ENCODE data around the gene LCN10. TPM values are rescaled to one million over a fixed set of nuclear protein-coding genes. Genes with fewer than 3 reads are reported as not detected.

The LCN10 gene
- total and polyA plus RNA-seq, 2 of the 13 experiments (the other 11 are each of a cell fraction or from before 2014, with no cell fraction given), result 0.53 to 0.61 TPM

- ChIA-PET CTCF (ENCODE audit: low intra/inter-chr PET ratio, low total read pairs) (no interaction called here), POLR2A (no interaction called here)
- no peak for DNase-seq (ENCODE audit: low spot score)
- Histone ChIP-seq H3K4me3 (replicated peaks in 1 of 3; ENCODE audit: insufficient read depth in 1 of 3, low read depth in 2 of 3, low read length in 3 of 3) (no peak overlapping the region), H3K79me2 (ENCODE audit: insufficient read depth, low read length) (no peaks in the 10 kb centered on the region), H4K20me1 (ENCODE audit: insufficient read depth, low read length) (no peaks in the 10 kb centered on the region), H3K27me3 (ENCODE audit: control insufficient read depth in 1 of 2, insufficient read depth in 2 of 2, low read length in 2 of 2) (peaks cover 25 to 66% of the 10 kb centered on the region in 2 experiments; a peak in 4 of 5 replicates), H3K4me2 (ENCODE audit: low read depth, low read length) (no peak overlapping the region), H3K9me3 (ENCODE audit: low read length) (peaks cover 15% of the 10 kb centered on the region), H2AFZ (ENCODE audit: low read length) (no peak overlapping the region), H3K27ac (ENCODE audit: extremely low read length, insufficient read depth, low read length) (no peak overlapping the region), H3K36me3 (replicated peaks in 1 of 2; ENCODE audit: control insufficient read depth in 1 of 2, insufficient read depth in 2 of 2, low read length in 2 of 2) (no peaks in the 10 kb centered on the region), H3K4me1 (ENCODE audit: insufficient read depth, low read length) (peaks cover 2% of the 10 kb centered on the region; the same call in 1 of the 2 replicates), H3K9ac (ENCODE audit: insufficient read depth, low read depth, low read length) (no peak overlapping the region)
- in situ Hi-C loops (cut with HindIII; ENCODE audit: extremely low pct_ligation_motif_present, low pct_unique_long_range_greater_than_20kb), result no loop called here
- 20% methylated on average over 10 of the region's 21 CpGs for WGBS (ENCODE audit: low lambda C conversion rate)
- ATAC-seq, result no peak
- intact Hi-C loops (cut with micrococcal nuclease; ENCODE audit: unreplicated experiment), result no loop called here
- FAIRE-seq, result no peak
- no TSS peak for BruUV-seq (replicated peaks)
- no peak for TF ChIP-seq MXD1 (CRISPR knock-in tag; IDR thresholded peaks at IDR 0.05)
- no peak for TF ChIP-seq RCOR2 (CRISPR knock-in tag; IDR thresholded peaks at IDR 0.05)
- no peak for TF ChIP-seq ZNF670 (CRISPR knock-in tag; IDR thresholded peaks at IDR 0.05; ENCODE audit: borderline replicate concordance)
- TF ChIP-seq MTA1 (CRISPR knock-in tag; IDR thresholded peaks at IDR 0.05; ENCODE audit: borderline replicate concordance), result no peak
- TF ChIP-seq, protein P1, sequence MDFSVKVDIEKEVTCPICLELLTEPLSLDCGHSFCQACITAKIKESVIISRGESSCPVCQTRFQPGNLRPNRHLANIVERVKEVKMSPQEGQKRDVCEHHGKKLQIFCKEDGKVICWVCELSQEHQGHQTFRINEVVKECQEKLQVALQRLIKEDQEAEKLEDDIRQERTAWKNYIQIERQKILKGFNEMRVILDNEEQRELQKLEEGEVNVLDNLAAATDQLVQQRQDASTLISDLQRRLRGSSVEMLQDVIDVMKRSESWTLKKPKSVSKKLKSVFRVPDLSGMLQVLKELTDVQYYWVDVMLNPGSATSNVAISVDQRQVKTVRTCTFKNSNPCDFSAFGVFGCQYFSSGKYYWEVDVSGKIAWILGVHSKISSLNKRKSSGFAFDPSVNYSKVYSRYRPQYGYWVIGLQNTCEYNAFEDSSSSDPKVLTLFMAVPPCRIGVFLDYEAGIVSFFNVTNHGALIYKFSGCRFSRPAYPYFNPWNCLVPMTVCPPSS (IDR thresholded peaks at IDR 0.05), result no peak
- no peak for TF ChIP-seq YEATS2 (CRISPR knock-in tag; IDR thresholded peaks at IDR 0.05; ENCODE audit: borderline replicate concordance)
- TF ChIP-seq, protein P2, sequence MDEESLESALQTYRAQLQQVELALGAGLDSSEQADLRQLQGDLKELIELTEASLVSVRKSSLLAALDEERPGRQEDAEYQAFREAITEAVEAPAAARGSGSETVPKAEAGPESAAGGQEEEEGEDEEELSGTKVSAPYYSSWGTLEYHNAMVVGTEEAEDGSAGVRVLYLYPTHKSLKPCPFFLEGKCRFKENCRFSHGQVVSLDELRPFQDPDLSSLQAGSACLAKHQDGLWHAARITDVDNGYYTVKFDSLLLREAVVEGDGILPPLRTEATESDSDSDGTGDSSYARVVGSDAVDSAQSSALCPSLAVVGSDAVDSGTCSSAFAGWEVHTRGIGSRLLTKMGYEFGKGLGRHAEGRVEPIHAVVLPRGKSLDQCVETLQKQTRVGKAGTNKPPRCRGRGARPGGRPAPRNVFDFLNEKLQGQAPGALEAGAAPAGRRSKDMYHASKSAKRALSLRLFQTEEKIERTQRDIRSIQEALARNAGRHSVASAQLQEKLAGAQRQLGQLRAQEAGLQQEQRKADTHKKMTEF (CRISPR knock-in tag; IDR thresholded peaks at IDR 0.05), result no peak
- TF ChIP-seq ZNF343 (CRISPR knock-in tag; IDR thresholded peaks at IDR 0.05), result no peak
- TF ChIP-seq SNAPC5 (CRISPR knock-in tag; IDR thresholded peaks at IDR 0.05; ENCODE audit: borderline replicate concordance), result no peak
- TF ChIP-seq, protein P3, sequence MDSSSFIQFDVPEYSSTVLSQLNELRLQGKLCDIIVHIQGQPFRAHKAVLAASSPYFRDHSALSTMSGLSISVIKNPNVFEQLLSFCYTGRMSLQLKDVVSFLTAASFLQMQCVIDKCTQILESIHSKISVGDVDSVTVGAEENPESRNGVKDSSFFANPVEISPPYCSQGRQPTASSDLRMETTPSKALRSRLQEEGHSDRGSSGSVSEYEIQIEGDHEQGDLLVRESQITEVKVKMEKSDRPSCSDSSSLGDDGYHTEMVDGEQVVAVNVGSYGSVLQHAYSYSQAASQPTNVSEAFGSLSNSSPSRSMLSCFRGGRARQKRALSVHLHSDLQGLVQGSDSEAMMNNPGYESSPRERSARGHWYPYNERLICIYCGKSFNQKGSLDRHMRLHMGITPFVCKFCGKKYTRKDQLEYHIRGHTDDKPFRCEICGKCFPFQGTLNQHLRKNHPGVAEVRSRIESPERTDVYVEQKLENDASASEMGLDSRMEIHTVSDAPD (CRISPR knock-in tag; IDR thresholded peaks at IDR 0.05), result no peak
- TF ChIP-seq MBNL3 (CRISPR knock-in tag; conservative IDR thresholded peaks at IDR 0.05), result no peak
- no peak for TF ChIP-seq MIER3 (CRISPR knock-in tag; IDR thresholded peaks at IDR 0.05; ENCODE audit: borderline replicate concordance)
- TF ChIP-seq, protein P4, sequence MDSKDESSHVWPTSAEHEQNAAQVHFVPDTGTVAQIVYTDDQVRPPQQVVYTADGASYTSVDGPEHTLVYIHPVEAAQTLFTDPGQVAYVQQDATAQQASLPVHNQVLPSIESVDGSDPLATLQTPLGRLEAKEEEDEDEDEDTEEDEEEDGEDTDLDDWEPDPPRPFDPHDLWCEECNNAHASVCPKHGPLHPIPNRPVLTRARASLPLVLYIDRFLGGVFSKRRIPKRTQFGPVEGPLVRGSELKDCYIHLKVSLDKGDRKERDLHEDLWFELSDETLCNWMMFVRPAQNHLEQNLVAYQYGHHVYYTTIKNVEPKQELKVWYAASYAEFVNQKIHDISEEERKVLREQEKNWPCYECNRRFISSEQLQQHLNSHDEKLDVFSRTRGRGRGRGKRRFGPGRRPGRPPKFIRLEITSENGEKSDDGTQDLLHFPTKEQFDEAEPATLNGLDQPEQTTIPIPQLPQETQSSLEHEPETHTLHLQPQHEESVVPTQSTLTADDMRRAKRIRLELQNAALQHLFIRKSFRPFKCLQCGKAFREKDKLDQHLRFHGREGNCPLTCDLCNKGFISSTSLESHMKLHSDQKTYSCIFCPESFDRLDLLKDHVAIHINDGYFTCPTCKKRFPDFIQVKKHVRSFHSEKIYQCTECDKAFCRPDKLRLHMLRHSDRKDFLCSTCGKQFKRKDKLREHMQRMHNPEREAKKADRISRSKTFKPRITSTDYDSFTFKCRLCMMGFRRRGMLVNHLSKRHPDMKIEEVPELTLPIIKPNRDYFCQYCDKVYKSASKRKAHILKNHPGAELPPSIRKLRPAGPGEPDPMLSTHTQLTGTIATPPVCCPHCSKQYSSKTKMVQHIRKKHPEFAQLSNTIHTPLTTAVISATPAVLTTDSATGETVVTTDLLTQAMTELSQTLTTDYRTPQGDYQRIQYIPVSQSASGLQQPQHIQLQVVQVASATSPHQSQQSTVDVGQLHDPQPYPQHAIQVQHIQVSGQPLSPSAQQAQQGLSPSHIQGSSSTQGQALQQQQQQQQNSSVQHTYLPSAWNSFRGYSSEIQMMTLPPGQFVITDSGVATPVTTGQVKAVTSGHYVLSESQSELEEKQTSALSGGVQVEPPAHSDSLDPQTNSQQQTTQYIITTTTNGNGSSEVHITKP (CRISPR knock-in tag; IDR thresholded peaks at IDR 0.05; ENCODE audit: low read depth), result no peak
- no peak for TF ChIP-seq ADNP (CRISPR knock-in tag; IDR thresholded peaks at IDR 0.05)
- no peak for TF ChIP-seq ZBTB42 (CRISPR knock-in tag; IDR thresholded peaks at IDR 0.05)
Observed at GRCh38 chr9:136748666-136749611, 6.2 kb upstream of the LCN10 start.
